Measurements from ENCODE around the gene WFDC10B. TPM values are rescaled to one million over a fixed set of nuclear protein-coding genes. Genes with fewer than 3 reads are reported as not detected.
"Not testable (repeated sequence)": the region's sequence is repeated elsewhere in the genome, so short reads cannot be mapped to it uniquely, and the experiment has no call there.

The WFDC10B gene
- total RNA-seq, 1 donor from 2014 or later: 0.49 TPM

DNA sequence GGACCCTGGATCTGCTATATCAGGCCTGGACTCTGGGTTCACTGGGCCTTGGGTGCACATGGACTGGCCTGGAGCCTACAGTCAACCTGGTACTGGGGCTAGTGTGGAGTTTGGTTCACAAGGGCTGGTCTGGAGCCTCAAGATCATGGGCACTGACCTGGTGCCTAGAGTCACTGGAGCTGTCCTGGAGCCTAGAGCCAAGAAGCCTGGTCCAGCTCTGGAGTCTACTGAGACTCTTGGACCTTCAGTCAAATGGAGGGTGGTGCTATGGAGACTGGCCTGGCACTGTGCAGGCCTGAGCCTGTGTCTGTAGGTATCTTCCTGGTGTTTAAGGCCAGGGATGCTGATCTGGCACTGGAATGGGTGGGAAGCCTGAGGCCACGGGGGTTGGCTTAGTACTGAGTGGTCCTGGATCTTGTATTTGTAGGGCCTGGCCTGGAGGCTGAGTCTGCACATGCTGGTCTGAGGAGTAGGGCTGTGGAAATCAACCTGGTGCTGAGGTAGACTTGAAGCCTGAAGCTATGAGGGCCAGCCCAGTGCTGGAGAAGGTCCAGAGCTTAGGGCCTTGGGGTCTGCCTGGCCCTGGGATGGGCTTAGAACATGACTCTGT lies 57.3 kb downstream of the WFDC10B start:
- DNase-seq (ENCODE audit: low spot score): no peak

DNA sequence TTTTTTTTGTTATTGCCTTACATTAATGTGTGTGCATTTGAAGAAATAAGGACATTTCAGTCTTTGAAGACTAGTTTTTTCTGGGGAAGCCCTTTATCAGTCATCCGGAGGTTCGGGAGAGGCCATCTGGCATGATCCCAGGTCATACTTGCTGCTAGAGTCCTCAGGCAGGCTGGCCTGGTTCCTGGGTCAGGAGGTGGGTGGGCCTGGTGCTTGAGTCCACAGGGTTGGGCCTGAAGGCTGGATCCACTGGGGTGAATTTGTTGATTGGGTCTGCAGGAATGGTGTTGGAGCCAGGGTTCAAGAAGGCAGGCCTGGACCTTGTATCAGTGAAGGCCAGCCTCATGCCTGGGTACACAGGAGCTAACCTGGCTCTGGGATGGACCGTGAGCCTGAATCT lies 57.9 kb downstream of the WFDC10B start:
- DNase-seq (ENCODE audit: low spot score): no peak

DNA sequence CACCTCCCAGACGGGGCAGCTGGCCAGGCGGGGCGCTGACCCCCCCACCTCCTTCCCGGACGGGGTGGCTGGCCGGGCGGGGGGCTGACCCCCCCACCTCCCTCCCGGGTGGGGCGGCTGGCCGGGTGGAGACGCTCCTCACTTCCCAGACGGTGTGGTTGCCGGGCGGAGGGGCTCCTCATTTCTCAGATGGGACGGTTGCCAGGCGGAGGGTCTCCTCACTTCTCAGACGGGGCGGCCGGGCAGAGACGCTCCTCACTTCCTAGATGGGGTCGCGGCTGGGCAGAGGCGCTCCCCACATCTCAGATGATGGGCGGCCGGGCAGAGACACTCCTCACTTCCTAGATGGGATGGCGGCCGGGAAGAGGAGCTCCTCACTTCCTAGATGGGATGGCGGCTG lies 59.0 kb downstream of the WFDC10B start:
- DNase-seq (ENCODE audit: low spot score): not testable (repeated sequence)

DNA sequence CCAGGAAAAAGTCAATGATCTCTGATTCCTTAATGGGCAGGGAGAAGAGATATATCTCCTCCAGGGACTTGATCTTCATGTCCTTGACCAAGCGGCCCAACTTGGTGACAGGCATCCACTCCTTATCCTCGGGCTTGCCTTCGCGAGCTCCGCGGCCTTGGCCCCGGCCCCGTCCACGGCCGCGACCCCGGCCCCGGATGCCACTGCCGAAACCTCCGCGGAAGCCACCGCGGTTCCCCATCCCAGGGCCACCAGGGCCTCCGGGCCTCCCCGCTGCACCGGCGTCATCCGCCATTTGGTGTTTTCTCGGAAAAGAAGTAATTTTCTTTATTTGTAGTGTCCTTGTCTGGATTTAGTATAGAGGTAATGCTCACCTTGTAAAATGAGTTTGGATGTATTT lies 63.7 kb downstream of the WFDC10B start:
- not testable (repeated sequence) for DNase-seq (ENCODE audit: low spot score)

DNA sequence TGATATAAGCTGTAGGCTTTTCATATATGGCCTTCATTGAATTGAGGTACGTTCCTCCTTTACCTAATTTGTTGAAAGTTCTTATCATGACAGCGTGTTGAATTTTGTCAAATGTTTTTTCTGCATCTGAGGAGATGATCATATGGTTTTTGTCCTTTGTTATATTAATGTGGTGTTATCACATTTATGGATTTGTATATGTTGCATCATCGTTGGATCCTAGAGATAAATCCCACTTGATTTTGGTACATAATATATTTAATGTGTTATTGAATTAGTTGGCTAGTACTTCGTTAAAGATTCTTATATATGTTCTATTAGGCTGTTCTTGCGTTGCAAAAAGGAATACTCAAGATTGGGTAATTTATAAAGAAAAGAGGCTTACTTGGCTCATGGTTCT lies 65.1 kb downstream of the WFDC10B start:
- no peak for DNase-seq (ENCODE audit: low spot score)

DNA sequence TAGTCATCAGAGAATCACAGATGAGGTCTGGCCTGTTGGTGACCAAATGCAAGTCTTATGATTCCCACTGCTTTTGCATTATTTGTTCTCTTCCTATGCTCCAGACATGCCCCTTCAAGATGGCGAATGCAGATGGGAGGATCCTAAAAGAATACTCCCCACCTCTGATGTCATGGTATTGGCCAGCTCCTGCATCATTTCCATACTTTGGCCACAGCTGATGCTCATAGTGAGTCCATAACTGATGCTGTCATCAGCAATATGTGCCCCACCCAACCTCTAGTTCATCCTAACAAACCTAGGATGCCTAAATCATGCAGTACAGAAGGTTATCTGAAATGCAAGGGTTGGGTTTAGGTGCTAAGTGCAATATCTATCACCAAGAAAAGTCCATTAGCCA lies 68.3 kb downstream of the WFDC10B start:
- DNase-seq (ENCODE audit: low spot score): no peak

Other genes starting within 250 kb of the WFDC10B start
- 144 TPM for gene WFDC2, start 235.3 kb downstream of the WFDC10B start, total RNA-seq
- not detected for gene SPINT3, start 189.4 kb downstream of the WFDC10B start, total RNA-seq
- not detected for gene WFDC6, start 165.5 kb downstream of the WFDC10B start, total RNA-seq
- not detected for gene EPPIN, start 157.6 kb downstream of the WFDC10B start, total RNA-seq
- gene WFDC8, start 125.7 kb downstream of the WFDC10B start, total RNA-seq: not detected
- not detected for gene WFDC10A, start 75.3 kb downstream of the WFDC10B start, total RNA-seq
- not detected for gene WFDC9, start 73.7 kb downstream of the WFDC10B start, total RNA-seq
- gene WFDC11, start 34.8 kb downstream of the WFDC10B start, total RNA-seq: not detected
- not detected for gene WFDC13, start 3.0 kb downstream of the WFDC10B start, total RNA-seq
- gene SPINT4, start 17.3 kb upstream of the WFDC10B start, total RNA-seq: not detected
- gene WFDC3, start 86.9 kb upstream of the WFDC10B start, total RNA-seq: 1.8 TPM
- gene DNTTIP1, start 86.9 kb upstream of the WFDC10B start, total RNA-seq: 26.4 TPM
- gene UBE2C, start 107.6 kb upstream of the WFDC10B start, total RNA-seq: 2.9 TPM
- 0.81 TPM for gene TNNC2, start 122.3 kb upstream of the WFDC10B start, total RNA-seq
- 34.6 TPM for gene SNX21, start 128.8 kb upstream of the WFDC10B start, total RNA-seq
- 35.7 TPM for gene ACOT8, start 152.4 kb upstream of the WFDC10B start, total RNA-seq
- 4.7 TPM for gene ZSWIM3, start 152.6 kb upstream of the WFDC10B start, total RNA-seq
- gene ZSWIM1, start 176.2 kb upstream of the WFDC10B start, total RNA-seq: 14.6 TPM
- 2.8 TPM for gene SPATA25, start 182.6 kb upstream of the WFDC10B start, total RNA-seq
- 5.9 TPM for gene NEURL2, start 186.2 kb upstream of the WFDC10B start, total RNA-seq
- 153 TPM for gene CTSA, start 186.3 kb upstream of the WFDC10B start, total RNA-seq
- 111 TPM for gene PLTP, start 207.1 kb upstream of the WFDC10B start, total RNA-seq
- 29.3 TPM for gene PCIF1, start 229.7 kb upstream of the WFDC10B start, total RNA-seq